Epithelial cell of proximal tubule (primary cell): ENCODE measurements around the gene CITED2. TPM values are rescaled to one million over a fixed set of nuclear protein-coding genes. Genes with fewer than 3 reads are reported as not detected.

Source experiments
- DNase-seq: peaks from one replicate; pipeline ENCODE4 v3.0.0-alpha.2; 2011; ENCODE audit warnings: low read depth
- H3K4me3 ChIP-seq: 2 replicates; pipeline ENCODE4 v1.5.1; 2011; ENCODE audit warnings: low read depth, mild to moderate bottlenecking, low read length
- total RNA-seq: library from RNA; depleted of rRNA; stranded (reverse); fragments of >200 nt; gene quantifications from 2 replicates; pipeline ENCODE4 v1.2.3, GENCODE V29; 2015
- TF ChIP-seq, protein P1 (sequence below): conservative IDR thresholded peaks from 2 replicates; pipeline ENCODE4 v1.5.1; 2012; ENCODE audit warnings: low read depth, mild to moderate bottlenecking, low read length

Gene CITED2
- total RNA-seq, 1 donor from 2014 or later: 56.1 TPM

DNA sequence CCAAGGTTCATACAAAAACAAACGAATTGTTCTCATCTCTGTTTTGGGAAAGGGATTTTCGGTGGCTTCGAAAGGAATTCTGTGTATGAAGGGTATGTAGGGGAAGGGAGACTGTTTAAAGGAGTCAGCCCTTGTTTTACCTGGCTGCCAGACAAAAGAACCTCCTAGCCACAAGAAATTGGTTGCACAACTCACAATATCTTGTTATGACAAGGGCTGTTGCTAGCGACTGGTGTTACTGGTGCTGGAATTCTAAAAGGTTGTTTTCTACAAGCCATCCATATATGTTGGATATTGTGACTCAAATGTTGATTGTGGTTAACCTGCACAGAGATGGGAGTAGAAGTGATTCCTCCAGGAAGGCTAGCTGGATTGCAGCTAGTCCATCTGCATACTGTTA, 34.6 kb upstream of the CITED2 start:
- DNase-seq: no peak
- no peak overlapping the region for H3K4me3 ChIP-seq
- TF ChIP-seq, protein P1, sequence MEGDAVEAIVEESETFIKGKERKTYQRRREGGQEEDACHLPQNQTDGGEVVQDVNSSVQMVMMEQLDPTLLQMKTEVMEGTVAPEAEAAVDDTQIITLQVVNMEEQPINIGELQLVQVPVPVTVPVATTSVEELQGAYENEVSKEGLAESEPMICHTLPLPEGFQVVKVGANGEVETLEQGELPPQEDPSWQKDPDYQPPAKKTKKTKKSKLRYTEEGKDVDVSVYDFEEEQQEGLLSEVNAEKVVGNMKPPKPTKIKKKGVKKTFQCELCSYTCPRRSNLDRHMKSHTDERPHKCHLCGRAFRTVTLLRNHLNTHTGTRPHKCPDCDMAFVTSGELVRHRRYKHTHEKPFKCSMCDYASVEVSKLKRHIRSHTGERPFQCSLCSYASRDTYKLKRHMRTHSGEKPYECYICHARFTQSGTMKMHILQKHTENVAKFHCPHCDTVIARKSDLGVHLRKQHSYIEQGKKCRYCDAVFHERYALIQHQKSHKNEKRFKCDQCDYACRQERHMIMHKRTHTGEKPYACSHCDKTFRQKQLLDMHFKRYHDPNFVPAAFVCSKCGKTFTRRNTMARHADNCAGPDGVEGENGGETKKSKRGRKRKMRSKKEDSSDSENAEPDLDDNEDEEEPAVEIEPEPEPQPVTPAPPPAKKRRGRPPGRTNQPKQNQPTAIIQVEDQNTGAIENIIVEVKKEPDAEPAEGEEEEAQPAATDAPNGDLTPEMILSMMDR: no peak

DNA sequence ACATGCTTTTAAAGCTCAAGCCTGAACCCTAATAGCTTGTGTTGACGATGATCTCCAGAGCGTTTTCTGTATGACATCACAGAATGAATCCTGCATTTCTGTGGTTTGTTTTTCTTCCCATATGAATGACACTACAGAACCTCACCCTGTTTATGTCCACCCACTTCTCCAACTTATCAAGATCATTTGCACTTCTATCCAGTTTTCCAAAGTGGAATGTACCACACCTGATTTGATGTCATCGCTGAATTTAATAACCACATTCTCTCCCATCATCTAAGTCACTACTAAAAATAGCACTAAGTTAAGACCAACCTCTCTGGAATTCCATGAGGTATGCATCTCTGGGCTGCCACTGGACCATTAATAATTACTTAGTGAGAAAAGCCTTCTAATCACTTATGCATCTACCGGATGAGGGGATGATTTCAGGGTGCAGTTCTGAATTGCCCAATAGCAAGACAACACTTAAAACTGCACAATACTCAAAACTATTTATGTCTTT, 33.3 kb upstream of the CITED2 start:
- TF ChIP-seq, protein P1: no peak
- peak; percentile 100 for DNase-seq
- no peak overlapping the region for H3K4me3 ChIP-seq

DNA sequence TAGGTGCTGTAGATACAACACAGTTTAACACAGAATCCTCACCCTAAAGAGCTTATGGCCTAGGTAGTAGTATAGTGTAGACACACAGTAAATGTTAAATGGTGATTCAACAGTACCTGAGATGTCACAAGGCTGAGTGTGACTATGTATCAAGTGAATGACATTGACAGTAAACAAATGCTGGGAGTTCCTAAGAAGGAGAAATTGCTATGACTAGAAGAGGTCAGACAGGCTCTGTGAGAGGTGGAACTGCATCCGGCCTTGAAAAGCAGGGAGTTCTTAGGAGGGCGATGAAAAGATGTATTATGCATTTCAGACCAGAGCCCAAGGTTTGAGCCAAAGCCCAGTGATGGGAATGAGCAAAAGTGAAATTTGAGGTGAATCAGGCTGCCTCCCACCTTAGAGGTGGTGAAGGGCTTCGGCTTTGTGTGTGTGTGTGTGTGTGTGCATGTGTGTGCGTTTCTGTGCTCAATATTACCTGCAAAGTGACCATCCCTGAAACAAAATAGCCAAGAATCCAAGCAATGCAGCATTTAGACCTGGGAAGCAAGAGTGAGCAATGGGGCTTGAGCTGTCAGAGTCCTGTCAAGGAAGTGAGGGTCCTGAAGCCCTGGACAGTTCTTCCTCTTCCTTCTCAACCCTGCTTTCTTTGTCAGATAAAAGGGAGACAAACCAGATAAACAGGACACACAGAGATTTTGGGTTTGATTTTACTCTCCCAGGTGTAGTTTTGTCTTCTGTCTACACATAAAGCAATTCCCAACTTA, 32.3 kb upstream of the CITED2 start:
- no peak overlapping the region for H3K4me3 ChIP-seq
- TF ChIP-seq, protein P1: no peak
- no peak for DNase-seq

DNA sequence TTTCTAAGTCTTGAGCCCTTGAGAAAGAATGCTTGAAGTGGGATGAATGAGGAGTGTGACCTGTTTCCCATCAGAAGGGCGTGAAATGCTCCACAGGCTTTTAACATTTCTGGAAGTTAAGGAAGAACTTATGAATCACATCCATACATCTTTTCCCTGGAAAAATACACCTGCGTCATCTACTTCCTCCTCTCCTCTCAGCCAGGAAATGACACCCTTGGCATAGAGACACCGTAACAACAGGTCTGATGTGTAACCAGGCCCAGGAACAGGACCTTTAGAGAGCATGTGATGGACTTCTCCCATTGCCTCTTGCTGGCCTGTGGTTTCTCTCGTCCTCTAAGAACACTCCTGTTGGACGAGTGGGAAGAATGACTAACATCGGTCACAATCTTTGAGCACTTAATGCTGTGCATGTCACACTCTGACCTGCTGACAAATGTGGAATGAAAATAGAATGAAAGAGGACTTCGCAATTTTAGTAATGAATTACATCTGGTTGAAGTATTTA, 28.5 kb upstream of the CITED2 start:
- TF ChIP-seq, protein P1: no peak
- DNase-seq: peak; percentile 95
- H3K4me3 ChIP-seq: no peak overlapping the region

DNA sequence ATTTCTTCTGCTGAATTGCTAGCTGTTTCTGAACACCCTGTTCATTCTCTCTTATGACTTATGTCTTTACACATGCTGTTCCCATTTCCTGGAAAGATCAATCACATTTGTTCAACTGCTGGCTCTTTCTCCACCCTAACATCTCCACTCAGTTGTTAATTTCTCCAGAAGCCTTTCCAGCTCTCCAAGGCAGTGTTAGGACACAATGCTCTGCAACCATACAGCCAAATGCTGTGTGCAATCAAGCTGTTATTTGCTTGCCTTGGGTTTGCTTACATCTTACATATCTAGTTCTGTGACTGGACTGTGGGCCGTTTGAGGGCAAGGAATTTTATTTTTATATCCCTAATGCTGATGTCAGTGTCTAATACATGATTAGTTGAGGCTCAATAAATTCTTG, 24.2 kb upstream of the CITED2 start:
- no peak for DNase-seq
- TF ChIP-seq, protein P1: no peak
- no peak overlapping the region for H3K4me3 ChIP-seq

DNA sequence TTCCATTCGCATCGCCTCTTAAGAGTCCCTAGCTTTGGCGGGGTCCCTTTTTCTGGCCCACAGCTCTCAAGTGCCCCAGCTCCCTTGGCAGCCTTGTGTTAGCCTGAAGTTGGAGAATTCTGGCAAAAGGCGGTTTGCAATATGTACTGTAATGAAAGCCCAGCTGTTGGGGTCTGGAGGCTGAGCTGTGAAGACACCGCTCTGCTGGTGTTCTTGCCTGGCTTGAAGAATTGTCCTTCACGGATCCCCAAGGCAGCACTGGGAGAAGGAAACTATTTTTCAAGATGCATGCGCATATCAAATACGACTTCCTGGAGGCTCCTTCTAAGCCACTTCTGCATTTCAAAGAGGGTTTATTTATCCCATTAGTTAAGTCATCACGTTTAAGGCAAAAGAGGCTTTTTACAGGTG, 21.4 kb upstream of the CITED2 start:
- TF ChIP-seq, protein P1: no peak
- H3K4me3 ChIP-seq: no peak overlapping the region
- DNase-seq: no peak
